ENCODE results near the gene MCHR1. TPM values are rescaled to one million over a fixed set of nuclear protein-coding genes. Genes with fewer than 3 reads are reported as not detected.

MCHR1 gene
- total RNA-seq = not detected

- peaks cover 24% of the 10 kb centered on the region for H3K4me1 Mint-ChIP-seq (ENCODE audit: low read depth)
- intact Hi-C loops (cut with micrococcal nuclease) = no loop called here
- no peak within 1 kb of the TSS for H3K27ac Mint-ChIP-seq
- DNase-seq = no peak
- no peaks in the 10 kb centered on the region for H3K36me3 Mint-ChIP-seq (ENCODE audit: low read depth)
- POLR2A ChIA-PET = no interaction called here
- ATAC-seq = no peak
- TF ChIP-seq CTCF (IDR thresholded peaks at IDR 0.05) = no peak
- peaks cover 20% of the 10 kb centered on the region for H3K27me3 Mint-ChIP-seq
- no peak within 1 kb of the TSS for H3K4me3 Mint-ChIP-seq
- no peaks in the 10 kb centered on the region for H3K9me3 Mint-ChIP-seq
- CTCF ChIA-PET = interaction anchor here (0.6 to 1.3 kb wide), 2 partner anchors 14 to 81 kb away, joined by 3 read pairs; no protein-coding TSS in a partner anchor
Measured at GRCh38 chr22:40679249-40679963, at the start of gene MCHR1. MCHR1 (plus strand) TSS chr22:40679484; CDS start chr22:40679653, 169 bp downstream.

- Mint-ChIP-seq H3K36me3 (ENCODE audit: low read depth) (no peaks in the 10 kb centered on the region), H3K4me1 (ENCODE audit: low read depth) (peaks cover 53% of the 10 kb centered on the region), H3K27ac (no peak overlapping the region), H3K9me3 (no peaks in the 10 kb centered on the region), H3K27me3 (no peaks in the 10 kb centered on the region), H3K4me3 (no peak overlapping the region)
- ChIA-PET POLR2A (no interaction called here), CTCF (interaction anchor here (0.6 to 5.7 kb wide), 6 partner anchors 10 to 582 kb away, joined by 3 to 54 read pairs (median 3); no protein-coding TSS in a partner anchor)
- DNase-seq (no peak), ATAC-seq (no peak)
- no peak for TF ChIP-seq CTCF (IDR thresholded peaks at IDR 0.05)
- intact Hi-C loops (cut with micrococcal nuclease) = no loop called here
Measured at GRCh38 chr22:40631925-40632324, 47.4 kb upstream of the MCHR1 start.

GRCh38 chr22:40633036-40633435 is 46.2 kb upstream of the MCHR1 start:
- ChIA-PET CTCF (interaction anchor here (0.9 to 5.7 kb wide), 6 partner anchors 13 to 266 kb away, joined by 3 to 54 read pairs (median 4); no protein-coding TSS in a partner anchor), POLR2A (no interaction called here)
- peaks cover 52% of the 10 kb centered on the region for H3K4me1 Mint-ChIP-seq (ENCODE audit: low read depth)

GRCh38 chr22:40634119-40634903 is 45.0 kb upstream of the MCHR1 start:
- intact Hi-C loops (cut with micrococcal nuclease) = no loop called here

More at GRCh38 chr22:40633036-40633435, 46.2 kb upstream of the MCHR1 start:
- Mint-ChIP-seq H3K9me3 (no peaks in the 10 kb centered on the region), H3K4me3 (no peak overlapping the region), H3K36me3 (ENCODE audit: low read depth) (no peaks in the 10 kb centered on the region), H3K27ac (peak overlapping the region; percentile 2), H3K27me3 (no peaks in the 10 kb centered on the region)
- no peak for TF ChIP-seq CTCF (IDR thresholded peaks at IDR 0.05)
- ATAC-seq (no peak), DNase-seq (no peak)
- intact Hi-C loops (cut with micrococcal nuclease) = no loop called here

More at GRCh38 chr22:40634119-40634903, 45.0 kb upstream of the MCHR1 start:
- H3K4me1 Mint-ChIP-seq (ENCODE audit: low read depth) = peaks cover 43% of the 10 kb centered on the region
- H3K4me3 Mint-ChIP-seq = no peak overlapping the region
- no peaks in the 10 kb centered on the region for H3K36me3 Mint-ChIP-seq (ENCODE audit: low read depth)
- no peak for ATAC-seq
- ChIA-PET POLR2A (interaction anchor here (0.6 to 1.9 kb wide), 4 partner anchors 9 to 564 kb away, joined by 3 to 5 read pairs (median 3); no protein-coding TSS in a partner anchor), CTCF (interaction anchor here (1.0 to 5.7 kb wide), 6 partner anchors 11 to 265 kb away, joined by 3 to 54 read pairs (median 6); no protein-coding TSS in a partner anchor)
- H3K27me3 Mint-ChIP-seq = no peaks in the 10 kb centered on the region
- H3K9me3 Mint-ChIP-seq = no peaks in the 10 kb centered on the region
- H3K27ac Mint-ChIP-seq = no peak overlapping the region
- no peak for TF ChIP-seq CTCF (IDR thresholded peaks at IDR 0.05)
- DNase-seq = no peak
